HCT116 (cell line): Measurements from ENCODE around the gene PDE4B. TPM values are rescaled to one million over a fixed set of nuclear protein-coding genes. Genes with fewer than 3 reads are reported as not detected.

ENCODE experiments used
- ATAC-seq: fragments of 200-7000 bp; cut with Tn5 transposase; 2 replicates; pipeline ENCODE4 v1.9.1; 2020; ENCODE audit warnings: mild to moderate bottlenecking, moderate library complexity
- BruUV-seq: library from RNA; stranded (reverse); fragments of 400-500 nt; replicated peaks from 2 replicates; lab custom pipeline; 2021; lab: Mats Ljungman, UMichigan
- CTCF ChIA-PET: fragments of 300-600 bp; sonication (Branson Sonifier 250); formaldehyde crosslinking; loops from one replicate; lab custom pipeline; 2021; ENCODE audit warnings: antibody characterized with exemption; lab: Charles Lee
- POLR2A ChIA-PET: fragments of 300-600, 350-600 bp; sonication (Branson Sonifier 250); formaldehyde crosslinking; loops from one replicate; lab custom pipeline; 2021; ENCODE audit warnings: antibody characterized with exemption; lab: Charles Lee
- RAD21 ChIA-PET, 2 experiments: fragments of 300-600 bp; sonication (Branson Sonifier 250); formaldehyde crosslinking; loops; one replicate each; lab custom pipeline; 2023; ENCODE audit warnings: low total read pairs in 2 of 2; ENCODE audit not compliant: uncharacterized antibody in 2 of 2, unreplicated experiment in 2 of 2, low non-redundant PET in 1 of 2; lab: Charles Lee
- DNase-seq: peaks from one replicate; pipeline ENCODE4 v3.0.0-alpha.2; 2010; ENCODE audit warnings: low read depth, low spot score
- H2AFZ ChIP-seq: fragments of 200-600 bp; shearing (Covaris generic), sonication (generic); 2 replicates; pipeline ENCODE4 v1.6.1; 2017; ENCODE audit warnings: low read depth, mixed run types, mixed read lengths, antibody characterized with exemption, low read length; ENCODE audit not compliant: poor library complexity, severe bottlenecking
- H3K27ac ChIP-seq: 2 replicates; pipeline ENCODE4 v1.5.1; 2012; ENCODE audit warnings: low read depth, low read length
- H3K27me3 ChIP-seq: fragments of 200-600 bp; sonication (generic); 2 replicates; pipeline ENCODE4 v1.6.1; 2016; ENCODE audit warnings: mixed run types, low read length, mixed read lengths; ENCODE audit not compliant: insufficient read depth
- H3K36me3 ChIP-seq, 2 experiments: fragments of 200-500 bp in 1 of 2; fragments of 200-600 bp in 1 of 2; sonication (Bioruptor generic) in 1 of 2; sonication (generic) in 1 of 2; 2 replicates each; pipeline versions ENCODE4 v1.5.1 to v1.6.1; 2014 to 2016; ENCODE audit warnings: low read length in 2 of 2, inconsistent platforms in 1 of 2, mixed read lengths in 1 of 2, mixed run types in 1 of 2; ENCODE audit not compliant: insufficient read depth in 2 of 2, control insufficient read depth in 1 of 2
- H3K4me1 ChIP-seq, 2 experiments: fragments of 200-600 bp in 1 of 2; sonication (generic) in 1 of 2; 2 replicates each; pipeline versions ENCODE4 v1.5.1 to v1.6.1; 2012 to 2017; ENCODE audit warnings: low read length in 2 of 2, inconsistent platforms in 1 of 2, mild to moderate bottlenecking in 1 of 2, mixed read lengths in 1 of 2, mixed run types in 1 of 2, moderate library complexity in 1 of 2; ENCODE audit not compliant: insufficient read depth in 2 of 2, control insufficient read depth in 1 of 2
- H3K4me2 ChIP-seq: fragments of 200-600 bp; sonication (generic); 2 replicates; pipeline ENCODE4 v1.6.1; 2017; ENCODE audit warnings: mixed run types, low read length, mixed read lengths
- H3K4me3 ChIP-seq, 2 experiments: fragments of 200-600 bp in 1 of 2; sonication (generic) in 1 of 2; replicated peaks in 1 of 2; 2 replicates each; pipeline ENCODE4 v1.5.1; 2011 to 2016; ENCODE audit warnings: low read length in 2 of 2, control low read depth in 1 of 2, low read depth in 1 of 2, mild to moderate bottlenecking in 1 of 2, mixed read lengths in 1 of 2, mixed run types in 1 of 2
- H3K79me2 ChIP-seq: fragments of 200-600 bp; sonication (generic); 2 replicates; pipeline ENCODE4 v1.6.1; 2017; ENCODE audit warnings: mild to moderate bottlenecking, mixed run types, low read length, moderate library complexity, mixed read lengths; ENCODE audit not compliant: insufficient read depth
- H3K9ac ChIP-seq: fragments of 200-600 bp; sonication (generic); 2 replicates; pipeline ENCODE4 v1.6.1; 2016; ENCODE audit warnings: low read length, mixed read lengths
- H3K9me2 ChIP-seq: fragments of 200-600 bp; sonication (generic), shearing (Covaris generic); 2 replicates; pipeline ENCODE4 v1.6.1; 2017; ENCODE audit warnings: mixed run types, mild to moderate bottlenecking, moderate library complexity; ENCODE audit not compliant: insufficient read depth
- H3K9me3 ChIP-seq, 2 experiments: fragments of 200-500 bp in 1 of 2; fragments of 200-600 bp in 1 of 2; sonication (Bioruptor generic) in 1 of 2; sonication (generic) in 1 of 2; 2 replicates each; pipeline ENCODE4 v1.6.1; 2014 to 2017; ENCODE audit warnings: low read length in 2 of 2, mixed read lengths in 2 of 2, inconsistent platforms in 1 of 2, low read depth in 1 of 2, mild to moderate bottlenecking in 1 of 2, mixed run types in 1 of 2, moderate library complexity in 1 of 2; ENCODE audit not compliant: control insufficient read depth in 1 of 2, insufficient read depth in 1 of 2
- H4K20me1 ChIP-seq: fragments of 200-600 bp; sonication (generic), shearing (Covaris generic); 2 replicates; pipeline ENCODE4 v1.6.1; 2017; ENCODE audit warnings: mixed run types, mild to moderate bottlenecking, moderate library complexity; ENCODE audit not compliant: insufficient read depth
- ATF3 ChIP-seq: IDR thresholded peaks from 2 replicates; pipeline ENCODE4 v1.6.1; 2012
- CTCF ChIP-seq, 3 experiments: fragments of 200-600 bp in 1 of 3; sonication (generic) in 1 of 3; IDR thresholded peaks in 2 of 3; conservative IDR thresholded peaks in 1 of 3; 2 replicates each; pipeline ENCODE4 v1.5.1; 2012 to 2017; ENCODE audit warnings: low read depth in 2 of 3, low read length in 2 of 3, antibody characterized with exemption in 1 of 3, borderline replicate concordance in 1 of 3, control low read depth in 1 of 3, mild to moderate bottlenecking in 1 of 3, mixed read lengths in 1 of 3, mixed run types in 1 of 3, moderate library complexity in 1 of 3; ENCODE audit not compliant: insufficient read depth in 1 of 3
- ZFX ChIP-seq: fragments of 450-650 bp; IDR thresholded peaks from 2 replicates; pipeline ENCODE4 v1.6.1; 2017
- intact Hi-C: fragments of 100-400 bp; cut with micrococcal nuclease; formaldehyde crosslinking; loops from 2 replicates; pipeline ENCODE4 v1.10.0; 2022
- total RNA-seq: library from RNA; stranded (reverse); gene quantifications from one replicate; pipeline ENCODE4 v1.2.1, GENCODE V29; 2021; ENCODE audit not compliant: unreplicated experiment
- TF ChIP-seq, protein P1 (sequence below): IDR thresholded peaks from 2 replicates; pipeline ENCODE4 v1.6.1; 2012; ENCODE audit warnings: low read depth

The PDE4B gene
- total RNA-seq, 1 experiment from 2014 or later, result 76.9 TPM

- H3K9me2 ChIP-seq, result 0 out of 2 replicates have a peak, but pooled peaks cover 3% of the 10 kb centered on the region
- RAD21 ChIA-PET, result no interaction called here
- no peaks in the 10 kb centered on the region for H3K79me2 ChIP-seq
- no peaks in the 10 kb centered on the region for H3K9me3 ChIP-seq
- DNase-seq (no peak), ATAC-seq (no peak)
- TF ChIP-seq ATF3 (no peak), ZFX (no peak), CTCF (IDR thresholded peaks at IDR 0.05 in 2 of 3, conservative IDR thresholded peaks at IDR 0.05 in 1 of 3; ENCODE audit: borderline replicate concordance in 1 of 3, insufficient read depth in 1 of 3, low read depth in 2 of 3, low read length in 2 of 3) (no peak)
- TF ChIP-seq, protein P1, sequence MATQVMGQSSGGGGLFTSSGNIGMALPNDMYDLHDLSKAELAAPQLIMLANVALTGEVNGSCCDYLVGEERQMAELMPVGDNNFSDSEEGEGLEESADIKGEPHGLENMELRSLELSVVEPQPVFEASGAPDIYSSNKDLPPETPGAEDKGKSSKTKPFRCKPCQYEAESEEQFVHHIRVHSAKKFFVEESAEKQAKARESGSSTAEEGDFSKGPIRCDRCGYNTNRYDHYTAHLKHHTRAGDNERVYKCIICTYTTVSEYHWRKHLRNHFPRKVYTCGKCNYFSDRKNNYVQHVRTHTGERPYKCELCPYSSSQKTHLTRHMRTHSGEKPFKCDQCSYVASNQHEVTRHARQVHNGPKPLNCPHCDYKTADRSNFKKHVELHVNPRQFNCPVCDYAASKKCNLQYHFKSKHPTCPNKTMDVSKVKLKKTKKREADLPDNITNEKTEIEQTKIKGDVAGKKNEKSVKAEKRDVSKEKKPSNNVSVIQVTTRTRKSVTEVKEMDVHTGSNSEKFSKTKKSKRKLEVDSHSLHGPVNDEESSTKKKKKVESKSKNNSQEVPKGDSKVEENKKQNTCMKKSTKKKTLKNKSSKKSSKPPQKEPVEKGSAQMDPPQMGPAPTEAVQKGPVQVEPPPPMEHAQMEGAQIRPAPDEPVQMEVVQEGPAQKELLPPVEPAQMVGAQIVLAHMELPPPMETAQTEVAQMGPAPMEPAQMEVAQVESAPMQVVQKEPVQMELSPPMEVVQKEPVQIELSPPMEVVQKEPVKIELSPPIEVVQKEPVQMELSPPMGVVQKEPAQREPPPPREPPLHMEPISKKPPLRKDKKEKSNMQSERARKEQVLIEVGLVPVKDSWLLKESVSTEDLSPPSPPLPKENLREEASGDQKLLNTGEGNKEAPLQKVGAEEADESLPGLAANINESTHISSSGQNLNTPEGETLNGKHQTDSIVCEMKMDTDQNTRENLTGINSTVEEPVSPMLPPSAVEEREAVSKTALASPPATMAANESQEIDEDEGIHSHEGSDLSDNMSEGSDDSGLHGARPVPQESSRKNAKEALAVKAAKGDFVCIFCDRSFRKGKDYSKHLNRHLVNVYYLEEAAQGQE, result no peak
- intact Hi-C loops, result no loop called here
- H3K4me1 ChIP-seq, result no peaks in the 10 kb centered on the region
- H2AFZ ChIP-seq, result no peak overlapping the region
- H3K4me3 ChIP-seq, result no peak overlapping the region
- no peak overlapping the region for H3K4me2 ChIP-seq
- H3K27ac ChIP-seq, result no peak overlapping the region
- H3K27me3 ChIP-seq, result no peaks in the 10 kb centered on the region
- H3K36me3 ChIP-seq, result no peaks in the 10 kb centered on the region
- POLR2A ChIA-PET, result no interaction called here
- CTCF ChIA-PET, result no interaction called here
- no peaks in the 10 kb centered on the region for H4K20me1 ChIP-seq
- no peak overlapping the region for H3K9ac ChIP-seq
- BruUV-seq, result no TSS peak
Measured at GRCh38 chr1:66134004-66134403, 341.3 kb downstream of the PDE4B start.
